Fibroblast of skin of left biceps (primary cell): ENCODE results near the gene COL8A2.
A peak's percentile ranks its signal among the peaks of the same experiment; 100 is the strongest.

Source experiments
- DNase-seq, 2 experiments: peaks; one replicate each; pipeline ENCODE4 v3.0.0-alpha.2; 2013; ENCODE audit warnings: low read depth in 2 of 2

COL8A2 gene

DNA sequence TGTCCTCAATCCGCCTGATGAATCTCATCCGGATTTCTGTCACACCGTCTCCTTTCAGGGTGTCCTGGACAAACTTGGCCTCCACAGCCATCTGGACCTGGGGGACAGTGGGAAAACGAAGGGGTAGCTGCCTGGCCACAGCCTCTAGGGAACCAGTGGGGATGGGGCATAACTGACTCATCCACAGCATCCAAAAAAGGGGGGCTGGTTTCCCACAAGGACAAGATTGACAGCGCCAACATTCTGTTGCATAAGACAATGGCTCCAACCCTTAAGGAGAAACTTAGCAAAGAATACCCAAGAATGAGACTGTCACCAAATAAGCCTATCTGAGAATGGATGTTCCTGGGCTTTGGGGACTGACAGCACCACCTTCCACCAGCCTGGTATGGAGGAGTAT lies 12.2 kb upstream of the COL8A2 start:
- no peak for DNase-seq

DNA sequence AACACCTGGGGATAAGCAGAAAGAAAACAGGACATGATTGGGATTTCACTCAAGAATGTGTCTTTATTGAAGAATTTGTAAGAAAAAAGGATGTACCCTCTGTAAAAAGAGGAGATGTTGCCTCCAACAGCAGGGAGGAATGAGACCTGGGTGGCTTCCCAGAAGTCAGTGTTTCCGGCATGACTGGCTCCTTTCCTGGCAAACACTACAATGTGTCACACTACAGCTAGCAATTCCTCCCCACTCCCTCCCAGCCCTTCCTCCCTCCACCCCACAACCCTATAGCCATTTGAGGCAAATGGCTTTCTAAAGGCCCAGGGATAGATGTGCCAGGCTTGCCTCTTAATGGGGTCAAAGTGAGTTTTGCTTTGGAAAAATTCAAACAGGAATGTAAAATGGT lies 11.5 kb upstream of the COL8A2 start:
- peak; percentile 64 to 66 for DNase-seq

- no peak for DNase-seq
These were observed 10.8 kb upstream of the COL8A2 start for GRCh38 chr1:36135796-36136195.

DNA sequence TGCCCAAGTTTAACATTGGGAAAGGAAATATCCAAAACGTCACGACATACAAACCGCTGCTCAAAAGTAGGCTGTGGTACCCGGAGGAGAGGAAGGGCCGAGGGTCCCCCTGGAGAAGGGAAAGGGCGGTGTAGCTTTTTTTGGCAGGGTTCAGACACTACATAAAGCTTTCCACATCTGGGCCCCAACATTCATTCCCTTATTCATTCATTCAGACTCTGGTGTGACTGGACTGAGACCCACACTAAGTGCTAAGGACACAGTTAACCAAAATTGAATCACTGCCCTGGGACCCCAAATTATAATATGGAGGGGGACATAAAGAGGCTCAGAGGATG lies 10.3 kb upstream of the COL8A2 start:
- DNase-seq, result no peak

GRCh38 chr1:36134505-36135329 lies 9.7 kb upstream of the COL8A2 start:
- no peak for DNase-seq

DNA sequence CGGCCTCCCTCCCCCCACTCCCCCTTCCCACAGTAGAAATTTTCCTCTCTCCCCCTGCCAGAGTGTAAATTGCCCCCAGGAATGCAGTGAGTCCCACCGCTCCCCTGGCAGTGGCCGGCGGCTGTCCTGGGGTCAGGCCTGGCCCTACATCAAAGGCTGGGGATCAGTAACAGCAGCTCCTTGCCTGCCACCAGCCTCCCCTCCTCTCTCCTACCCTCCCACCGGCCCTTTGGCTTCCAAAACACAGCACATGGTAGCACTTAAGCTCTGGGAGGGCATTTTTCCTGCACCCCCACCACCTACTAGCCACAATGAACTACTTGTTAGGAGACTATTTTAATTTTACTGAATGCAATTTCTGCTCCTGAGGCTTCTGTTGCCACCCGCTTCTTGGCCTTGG lies 9.0 kb upstream of the COL8A2 start:
- DNase-seq, result no peak

- DNase-seq, result peak; percentile 84 to 86
These were observed 8.5 kb upstream of the COL8A2 start for GRCh38 chr1:36133484-36133883.

DNA sequence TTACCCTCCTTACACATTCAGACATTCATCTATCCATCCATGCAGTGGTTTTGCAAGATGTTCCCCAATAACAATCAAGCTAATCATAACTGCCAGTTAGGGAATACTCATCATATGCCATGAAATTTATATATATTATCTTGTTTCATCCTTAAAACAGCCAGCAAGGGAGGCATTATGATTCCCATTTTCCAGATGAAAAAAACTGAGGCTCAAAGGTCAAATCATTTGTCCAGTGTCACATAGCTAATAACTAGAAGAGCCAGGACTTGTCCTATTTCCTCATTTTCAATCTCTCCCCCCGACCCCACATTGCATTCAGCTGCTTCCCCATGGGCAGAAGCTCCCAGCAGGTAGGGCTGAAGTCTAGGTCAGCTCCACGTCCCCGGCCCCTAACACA lies 7.0 kb upstream of the COL8A2 start:
- no peak for DNase-seq

- DNase-seq, result no peak
These were observed 3.8 kb upstream of the COL8A2 start for GRCh38 chr1:36128905-36129206.

GRCh38 chr1:36128126-36128904 lies 3.3 kb upstream of the COL8A2 start:
- no peak for DNase-seq

- no peak for DNase-seq
These were observed 1.9 kb upstream of the COL8A2 start for GRCh38 chr1:36126797-36127500.

DNA sequence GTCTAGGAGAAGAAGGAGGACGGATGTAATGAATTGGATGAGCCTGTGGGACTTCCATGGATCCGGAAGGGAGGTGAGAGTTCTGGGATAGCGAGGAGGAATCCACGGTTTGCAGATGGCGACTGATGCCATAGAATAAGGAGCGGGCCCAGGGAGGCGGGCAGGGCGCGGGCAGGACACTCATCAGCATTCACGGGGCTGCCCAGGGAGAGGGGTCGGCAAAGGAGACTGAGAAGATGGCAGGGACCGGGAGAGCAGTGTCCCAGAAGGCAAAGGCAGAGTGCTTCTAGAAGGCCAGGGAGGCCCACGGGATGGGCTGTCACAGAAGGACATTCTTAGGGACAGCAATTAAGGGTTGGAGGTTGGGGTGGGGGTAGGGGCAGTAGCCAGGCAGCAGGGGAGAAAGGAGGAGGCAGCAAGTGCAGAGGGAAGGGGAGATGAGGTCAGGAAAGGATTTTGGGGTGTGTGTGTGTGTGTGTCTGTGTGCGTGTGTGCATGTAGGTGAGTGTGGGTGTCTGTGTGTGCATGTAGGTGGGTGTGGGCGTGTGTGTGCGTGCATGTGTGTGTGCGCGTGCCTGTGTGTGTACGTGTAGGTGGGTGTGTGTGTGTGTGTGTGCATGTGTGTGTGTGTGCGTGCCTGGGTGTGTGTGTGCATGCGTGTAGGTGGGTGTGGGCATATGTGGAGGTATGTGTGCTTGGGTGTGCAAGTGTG lies 1.1 kb upstream of the COL8A2 start:
- no peak for DNase-seq

DNA sequence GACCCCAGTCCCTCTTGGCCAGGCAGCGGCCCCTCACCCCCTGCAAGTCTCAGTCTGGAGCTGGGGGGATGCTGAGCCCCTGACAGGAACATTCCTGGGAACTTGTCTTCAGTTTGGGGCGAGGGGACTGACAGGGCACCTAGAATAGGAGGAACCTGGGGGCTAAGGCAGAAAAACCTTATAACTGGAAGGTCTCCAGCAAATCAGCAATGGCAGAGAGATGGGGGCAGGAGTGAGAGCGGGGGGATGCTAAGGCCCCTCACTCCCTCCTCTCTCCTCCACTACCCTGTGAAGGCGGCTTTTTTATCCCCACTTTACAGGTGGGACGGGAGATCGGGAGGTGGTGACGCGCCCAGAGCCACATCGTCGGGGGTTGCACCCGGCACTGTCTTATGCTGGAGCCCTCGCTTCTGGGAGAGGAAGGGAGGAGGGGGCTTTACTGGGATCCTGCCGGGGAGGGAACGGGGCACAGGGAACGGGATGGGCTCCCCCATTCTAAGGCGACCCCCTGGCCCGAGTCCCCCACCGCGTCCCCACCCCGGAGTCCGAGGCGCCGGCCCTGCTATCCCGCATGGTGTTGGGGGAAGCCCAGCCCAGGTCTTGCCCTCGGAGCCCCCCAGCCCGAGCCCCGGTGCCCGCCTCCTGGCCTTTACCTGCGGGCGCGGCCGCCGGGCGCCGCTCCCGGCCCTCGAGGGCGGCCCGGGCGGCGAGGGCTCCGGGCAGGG lies 456 bp downstream of the COL8A2 start:
- no peak for DNase-seq

GRCh38 chr1:36123356-36123755 lies 1.7 kb downstream of the COL8A2 start:
- DNase-seq, result no peak

GRCh38 chr1:36122062-36123030 lies 2.7 kb downstream of the COL8A2 start:
- DNase-seq, result no peak

DNA sequence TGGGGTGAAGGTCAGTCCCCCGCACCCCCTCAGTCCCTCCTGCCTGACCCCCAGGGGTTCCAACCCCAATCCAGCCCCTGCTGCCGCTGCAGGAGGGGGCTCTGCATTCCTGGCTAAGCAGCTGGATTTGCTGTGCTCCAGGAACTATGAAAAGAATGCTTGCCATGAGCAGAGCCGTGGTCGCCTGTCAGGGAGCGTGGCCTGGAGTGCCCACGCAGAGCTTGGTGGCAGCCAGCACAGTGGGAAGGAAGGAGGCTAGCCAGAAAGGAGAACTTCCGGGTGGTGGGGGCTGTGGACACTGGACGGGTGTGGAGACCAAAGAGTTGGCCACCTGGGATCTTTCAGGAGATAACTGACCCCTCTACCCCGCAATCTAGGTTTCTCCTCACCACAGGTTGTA lies 5.6 kb downstream of the COL8A2 start:
- no peak for DNase-seq

DNA sequence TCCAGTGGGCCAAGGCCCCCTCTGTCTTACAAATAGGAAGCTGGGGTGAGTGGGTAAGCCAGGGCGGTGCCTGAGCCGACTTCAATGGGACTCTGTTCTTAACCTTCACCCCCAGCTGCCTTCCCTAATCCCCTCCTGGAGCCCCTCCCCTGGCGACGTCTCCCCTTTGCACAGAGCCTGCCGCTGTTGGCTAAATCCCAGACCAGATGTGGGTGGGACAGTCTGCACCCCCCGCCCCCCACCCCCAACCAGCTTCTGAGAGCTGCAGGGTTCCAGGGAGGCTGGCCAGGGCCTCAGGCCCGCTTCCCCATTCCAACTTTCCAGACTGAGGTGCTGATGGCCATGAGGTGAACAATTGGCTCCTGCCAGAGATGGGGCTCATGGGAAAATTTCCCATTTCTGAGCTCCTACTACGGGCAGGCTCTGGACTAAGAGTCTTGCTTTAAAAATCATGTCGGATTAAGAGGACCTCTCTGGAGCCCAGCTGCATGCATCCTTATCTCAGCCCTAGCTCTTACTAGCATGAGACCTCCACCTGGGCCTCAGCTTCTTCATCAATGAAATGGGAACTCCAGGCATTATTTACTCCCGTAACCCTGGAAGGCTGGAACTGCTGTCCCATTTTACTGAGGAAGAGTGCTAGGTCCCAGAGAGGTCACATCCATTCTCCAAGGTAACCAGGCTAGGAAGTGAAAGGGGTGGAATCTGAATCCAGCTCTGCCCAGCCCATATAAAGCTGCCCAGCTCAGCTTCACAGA lies 6.4 kb downstream of the COL8A2 start:
- DNase-seq, result no peak

DNA sequence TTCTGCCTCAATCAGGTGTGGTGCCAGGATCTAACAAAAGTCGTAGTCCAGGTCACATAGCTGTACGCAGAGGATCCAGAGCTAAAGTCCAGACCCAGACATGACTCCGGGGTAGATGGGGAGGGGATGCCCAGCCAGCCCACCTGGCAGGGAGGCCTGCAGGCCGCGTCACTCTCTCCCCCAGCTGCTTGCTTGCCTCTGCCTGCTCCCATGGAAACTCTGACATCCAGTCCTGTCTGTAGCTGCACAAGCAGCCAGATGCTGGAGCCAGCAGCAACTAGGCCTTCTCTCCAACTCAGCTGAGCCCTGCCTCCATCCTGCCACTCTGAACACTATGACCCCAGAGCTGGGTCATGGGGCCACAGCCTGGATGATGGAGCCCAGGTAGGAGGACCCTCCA lies 8.1 kb downstream of the COL8A2 start:
- DNase-seq, result no peak

DNA sequence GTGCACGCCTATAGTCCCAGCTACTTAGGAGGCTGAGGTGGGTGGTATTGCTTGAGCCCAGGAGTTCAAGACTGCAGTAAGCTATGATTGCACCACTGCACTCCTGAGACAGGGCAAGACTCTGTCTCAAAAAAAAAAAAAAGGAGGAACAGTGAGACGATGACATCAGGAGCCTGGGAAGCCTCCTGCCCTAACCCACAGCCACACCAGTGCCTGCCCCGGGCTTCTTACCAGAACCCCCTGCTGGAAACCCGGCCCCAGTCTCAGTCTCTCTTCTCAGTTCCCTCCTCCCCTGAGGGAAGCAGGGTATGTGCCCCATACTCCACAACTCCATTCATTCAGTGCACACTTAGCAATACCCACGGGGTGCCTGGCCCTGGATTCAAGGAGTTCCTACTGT lies 9.1 kb downstream of the COL8A2 start:
- DNase-seq, result no peak

GRCh38 chr1:36115200-36115669 lies 9.8 kb downstream of the COL8A2 start:
- peak; percentile 47 to 50 for DNase-seq
